ENCODE measurements around the gene DDR1. TPM values are rescaled to one million over a fixed set of nuclear protein-coding genes. Genes with fewer than 3 reads are reported as not detected.
"Not testable (repeated sequence)": the region's sequence is repeated elsewhere in the genome, so short reads cannot be mapped to it uniquely, and the experiment has no call there.

DDR1 gene
- total RNA-seq, 1 donor from 2014 or later: 5.1 TPM

GRCh38 chr6:30914076-30914853, 29.9 kb downstream of the DDR1 start, which contains the start of gene VARS2:
VARS2 (plus strand) TSS chr6:30914238; CDS start chr6:30914837, 599 bp downstream.
- ATAC-seq (peak; percentile 88), DNase-seq (ENCODE audit: low spot score) (peak; percentile 98)

GRCh38 chr6:30914854-30915590, 30.7 kb downstream of the DDR1 start:
- DNase-seq (ENCODE audit: low spot score) (no peak), ATAC-seq (no peak)

GRCh38 chr6:30915591-30915946, 31.2 kb downstream of the DDR1 start:
- no peak for DNase-seq (ENCODE audit: low spot score)
- ATAC-seq: peak; percentile 23

- no peak for DNase-seq (ENCODE audit: low spot score)
- ATAC-seq: no peak
Measured at GRCh38 chr6:30917041-30917440, 32.7 kb downstream of the DDR1 start.

- ATAC-seq (no peak), DNase-seq (ENCODE audit: low spot score) (no peak)
Measured at GRCh38 chr6:30917487-30917886, 33.2 kb downstream of the DDR1 start.

- no peak for ATAC-seq
Measured at GRCh38 chr6:30918670-30919069, 34.4 kb downstream of the DDR1 start.

GRCh38 chr6:30922447-30922852, 38.1 kb downstream of the DDR1 start:
- ATAC-seq: no peak
- DNase-seq (ENCODE audit: low spot score): no peak

More at GRCh38 chr6:30918670-30919069, 34.4 kb downstream of the DDR1 start:
- no peak for DNase-seq (ENCODE audit: low spot score)

GRCh38 chr6:30924040-30924627, 39.8 kb downstream of the DDR1 start:
- ATAC-seq; DNase-seq (ENCODE audit: low spot score): not testable (repeated sequence)

GRCh38 chr6:30926644-30927043, 42.3 kb downstream of the DDR1 start:
- DNase-seq (ENCODE audit: low spot score) (no peak), ATAC-seq (peak; percentile 47)

GRCh38 chr6:30927080-30927479, 42.8 kb downstream of the DDR1 start:
- ATAC-seq; DNase-seq (ENCODE audit: low spot score): not testable (repeated sequence)

- no peak for ATAC-seq
- DNase-seq (ENCODE audit: low spot score): no peak
Measured at GRCh38 chr6:30928677-30929076, 44.4 kb downstream of the DDR1 start.

GRCh38 chr6:30930506-30930905, 46.2 kb downstream of the DDR1 start:
- DNase-seq (ENCODE audit: low spot score) (no peak), ATAC-seq (no peak)

GRCh38 chr6:30931272-30931671, 47.0 kb downstream of the DDR1 start:
- DNase-seq (ENCODE audit: low spot score): no peak
- no peak for ATAC-seq

GRCh38 chr6:30931969-30932645, 47.8 kb downstream of the DDR1 start, which contains the start of gene SFTA2:
SFTA2 (minus strand) TSS chr6:30932170; CDS start chr6:30932096, 74 bp downstream.
- DNase-seq (ENCODE audit: low spot score) (no peak), ATAC-seq (no peak)

GRCh38 chr6:30932665-30933365, 48.5 kb downstream of the DDR1 start:
- DNase-seq (ENCODE audit: low spot score) (no peak), ATAC-seq (no peak)

GRCh38 chr6:30935018-30935417, 50.7 kb downstream of the DDR1 start:
- DNase-seq (ENCODE audit: low spot score): no peak
- ATAC-seq: no peak

- ATAC-seq (no peak), DNase-seq (ENCODE audit: low spot score) (no peak)
Measured at GRCh38 chr6:30937265-30937664, 52.9 kb downstream of the DDR1 start.

- ATAC-seq: no peak
- no peak for DNase-seq (ENCODE audit: low spot score)
Measured at GRCh38 chr6:30938730-30939129, 54.4 kb downstream of the DDR1 start.

- DNase-seq (ENCODE audit: low spot score) (no peak), ATAC-seq (no peak)
Measured at GRCh38 chr6:30939473-30939872, 55.2 kb downstream of the DDR1 start.

- DNase-seq (ENCODE audit: low spot score) (no peak), ATAC-seq (no peak)
Measured at GRCh38 chr6:30940361-30940986, 56.2 kb downstream of the DDR1 start, which contains the start of gene MUCL3. MUCL3 (plus strand) TSS chr6:30940973; CDS start chr6:30941000, 27 bp downstream.
